HG03060 (cell line): ENCODE measurements around the gene CANX.
"Not testable (repeated sequence)": the region's sequence is repeated elsewhere in the genome, so short reads cannot be mapped to it uniquely, and the experiment has no call there.

ENCODE experiments used
- ATAC-seq: cut with Tn5 transposase; IDR thresholded peaks from one replicate; pipeline ENCODE4 v1.9.1; 2021; ENCODE audit warnings: low read depth, moderate number of reproducible peaks; ENCODE audit not compliant: unreplicated experiment

The CANX gene

GRCh38 chr5:179697993-179698934 lies 503 bp upstream of the CANX start:
- ATAC-seq, result peak; percentile 78

- no peak for ATAC-seq
Observed at GRCh38 chr5:179699616-179700237, 960 bp downstream of the CANX start.

GRCh38 chr5:179700401-179700918 lies 1.7 kb downstream of the CANX start:
- ATAC-seq, result no peak

- ATAC-seq, result no peak
Observed at GRCh38 chr5:179716286-179716685, 17.5 kb downstream of the CANX start.

GRCh38 chr5:179720222-179720621 lies 21.5 kb downstream of the CANX start:
- no peak for ATAC-seq

DNA sequence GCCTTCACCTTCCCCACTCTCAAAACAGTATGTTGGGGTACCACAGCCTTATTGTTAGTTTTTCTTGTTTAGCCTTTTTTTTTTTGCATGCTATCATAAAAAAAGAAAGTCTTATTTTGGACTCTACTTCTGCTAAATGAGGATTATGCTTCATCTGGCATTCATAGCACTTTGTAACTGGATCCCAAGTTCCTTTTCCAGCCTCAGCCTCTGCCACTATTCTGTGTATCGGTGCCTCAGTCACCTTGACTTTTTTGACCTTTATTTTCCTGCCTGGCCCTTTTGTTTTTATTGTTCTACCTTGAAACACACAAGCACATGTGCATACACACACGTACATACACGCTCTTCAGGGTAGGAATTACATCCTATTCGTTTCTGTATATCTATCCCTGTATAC lies 25.4 kb downstream of the CANX start:
- no peak for ATAC-seq

- ATAC-seq, result no peak
Observed at GRCh38 chr5:179727106-179727505, 28.3 kb downstream of the CANX start.

DNA sequence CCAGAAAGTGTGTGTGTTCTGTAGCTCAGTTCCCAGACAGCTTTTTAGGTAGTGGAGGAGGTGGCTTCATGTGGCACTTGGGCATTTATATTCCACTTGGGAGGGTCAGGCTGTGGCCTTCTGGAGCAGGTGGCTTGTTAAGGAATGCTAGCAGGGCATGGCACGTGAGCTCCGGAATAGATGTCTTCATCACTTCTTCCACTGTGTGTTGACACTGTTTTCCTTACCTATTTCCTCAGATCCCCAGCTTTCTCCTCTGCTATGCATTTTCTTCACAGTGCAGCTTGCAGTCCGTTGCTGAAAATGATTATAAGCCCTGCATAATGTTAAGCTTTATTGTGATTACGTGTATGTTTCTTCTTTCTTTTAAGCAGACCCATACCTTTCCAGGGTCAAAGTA lies 30.5 kb downstream of the CANX start:
- no peak for ATAC-seq

GRCh38 chr5:179729727-179730126 lies 31.0 kb downstream of the CANX start:
- no peak for ATAC-seq

DNA sequence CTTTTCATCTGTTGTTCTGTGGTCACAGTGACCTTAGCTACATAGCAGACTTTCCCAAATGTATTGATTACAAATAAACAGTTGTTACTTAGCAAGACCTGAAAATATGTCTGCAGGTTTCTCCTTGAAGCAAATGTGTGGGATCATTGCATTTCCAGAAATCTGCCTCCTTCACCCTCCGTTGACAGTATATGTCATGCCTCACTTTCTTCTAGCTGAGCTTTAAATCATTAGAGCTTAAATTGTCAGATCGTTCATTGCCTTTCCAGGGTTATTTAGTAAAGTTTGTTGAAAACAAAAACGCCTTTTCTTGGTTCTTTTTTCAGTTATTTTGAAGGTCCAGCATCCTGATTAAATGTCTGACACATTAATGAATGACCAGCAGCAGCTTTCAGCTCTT lies 31.6 kb downstream of the CANX start:
- ATAC-seq, result no peak

GRCh38 chr5:179730852-179731251 lies 32.1 kb downstream of the CANX start:
- no peak for ATAC-seq

GRCh38 chr5:179731791-179732411 lies 33.1 kb downstream of the CANX start:
- peak; percentile 21 for ATAC-seq

GRCh38 chr5:179732412-179732917 lies 33.7 kb downstream of the CANX start, which contains the start of gene MAML1:
TSS of gene MAML1 (plus strand) at chr5:179732822. CDS start at chr5:179733113, 291 bp downstream.
- peak; percentile 93 for ATAC-seq

GRCh38 chr5:179732918-179733771 lies 34.4 kb downstream of the CANX start:
- no peak for ATAC-seq

DNA sequence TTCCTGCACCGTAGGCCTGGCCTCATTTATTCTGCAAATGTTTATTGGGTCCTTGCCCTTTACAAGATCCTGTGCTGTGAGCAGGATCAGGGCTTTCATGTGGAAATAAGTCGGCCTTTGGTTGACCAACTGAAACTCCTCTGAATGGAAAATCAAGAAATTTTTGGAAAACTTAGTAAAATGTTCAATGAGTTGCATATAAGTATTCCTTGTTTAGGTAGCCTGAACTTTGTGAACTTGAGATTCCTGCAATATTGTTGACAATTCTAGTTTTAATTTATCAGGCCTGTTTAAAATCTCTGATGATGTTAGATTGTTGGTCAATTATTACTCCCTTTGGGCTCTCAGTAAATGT lies 35.0 kb downstream of the CANX start:
- ATAC-seq, result no peak

DNA sequence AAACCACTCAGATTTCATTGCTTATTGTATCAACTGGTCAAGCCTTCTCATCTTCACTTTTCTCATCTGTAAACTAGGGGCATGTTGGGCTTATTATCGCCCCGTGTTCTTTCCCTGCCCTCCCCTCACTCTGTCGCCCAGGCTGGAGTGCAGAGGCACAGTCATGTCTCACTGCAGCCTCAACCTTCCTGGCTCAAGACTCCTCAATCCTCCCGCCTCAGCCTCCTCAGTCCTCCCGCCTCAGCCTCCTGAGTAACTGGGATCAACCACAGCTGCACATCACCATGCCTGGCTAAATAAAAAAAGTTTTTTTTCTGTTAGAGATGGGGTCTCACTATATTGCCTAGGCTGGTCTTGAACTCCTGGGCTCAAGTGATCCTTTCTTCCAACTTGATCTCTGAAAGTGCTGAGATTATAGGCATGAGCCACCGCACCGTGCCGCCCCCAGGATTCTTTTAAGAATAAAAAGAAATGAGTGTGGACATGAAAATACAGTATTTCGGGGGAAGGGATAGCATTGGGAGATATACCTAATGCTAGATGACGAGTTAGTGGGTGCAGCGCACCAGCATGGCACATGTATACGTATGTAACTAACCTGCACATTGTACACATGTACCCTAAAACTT lies 35.9 kb downstream of the CANX start:
- ATAC-seq, result no peak

DNA sequence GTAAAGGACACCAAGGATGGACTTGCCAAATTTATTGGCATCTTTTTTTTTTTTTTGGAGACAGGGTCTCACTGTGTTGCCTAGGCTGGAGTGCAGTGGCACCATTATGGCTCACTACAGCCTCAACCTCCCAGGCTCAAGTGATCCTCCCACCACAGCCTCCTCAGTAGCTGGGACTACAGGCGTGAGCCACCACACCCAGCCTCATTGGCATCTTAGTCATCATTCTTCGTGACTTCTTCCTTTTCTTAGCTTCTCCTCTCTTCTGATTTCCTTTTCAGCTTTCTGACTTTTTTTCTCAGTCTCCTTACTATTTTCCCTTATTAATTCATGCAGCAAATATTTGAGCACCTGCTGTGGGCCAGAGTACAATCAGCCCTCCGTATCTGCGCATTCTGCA lies 40.0 kb downstream of the CANX start:
- ATAC-seq, result no peak

DNA sequence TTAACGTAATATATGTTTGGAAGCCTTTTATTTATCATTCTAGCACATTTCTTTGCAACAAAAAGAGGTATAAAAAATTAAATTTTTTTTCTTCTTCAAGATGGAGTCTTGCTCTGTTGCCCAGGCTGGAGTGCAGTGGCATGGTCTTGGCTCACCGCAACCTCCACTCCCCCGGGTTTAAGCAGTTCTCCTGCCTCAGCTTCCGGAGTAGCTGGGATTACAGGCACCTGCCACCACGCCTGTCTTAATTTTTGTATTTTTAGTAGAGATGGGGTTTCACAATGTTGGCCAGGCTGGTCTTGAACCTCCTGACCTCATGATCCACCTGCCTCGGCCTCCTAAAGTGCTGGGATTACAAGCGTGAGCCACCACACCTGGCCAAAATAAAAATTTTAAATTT lies 45.3 kb downstream of the CANX start:
- not testable (repeated sequence) for ATAC-seq

- no peak for ATAC-seq
Observed at GRCh38 chr5:179746872-179747271, 48.1 kb downstream of the CANX start.

DNA sequence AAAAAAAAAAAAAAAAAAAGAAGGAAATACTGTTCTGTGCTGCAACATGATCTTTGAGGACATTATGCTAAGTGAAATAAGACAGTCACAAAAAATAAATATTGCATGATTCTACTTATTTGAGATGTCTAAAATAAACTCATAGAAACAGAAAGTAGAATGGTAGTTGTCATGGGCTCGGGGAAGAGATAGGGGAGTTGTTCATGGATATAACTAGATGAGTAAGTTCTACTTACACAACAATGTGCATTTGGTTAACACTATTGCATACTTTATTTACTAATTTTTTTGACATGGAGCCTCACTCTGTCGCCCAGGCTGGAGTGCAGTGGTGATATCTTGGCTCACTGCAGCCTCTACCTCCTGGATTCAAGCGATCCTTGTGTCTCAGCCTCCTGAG lies 49.0 kb downstream of the CANX start:
- ATAC-seq, result no peak
